Activated T-helper 1 cell treated with anti-CD3 and anti-CD28 coated beads, Interleukin-2, amount 50 U/mL, for 16 hours (primary cell): ENCODE results near the gene CORO2B.
A peak's percentile ranks its signal among the peaks of the same experiment; 100 is the strongest.

ENCODE experiments used
- DNase-seq, 2 donors: peaks; one replicate each; pipeline ENCODE4 v3.0.0-alpha.2; 2020; ENCODE audit warnings: low read depth in 1 of 2, low spot score in 1 of 2

Gene CORO2B, protein sequence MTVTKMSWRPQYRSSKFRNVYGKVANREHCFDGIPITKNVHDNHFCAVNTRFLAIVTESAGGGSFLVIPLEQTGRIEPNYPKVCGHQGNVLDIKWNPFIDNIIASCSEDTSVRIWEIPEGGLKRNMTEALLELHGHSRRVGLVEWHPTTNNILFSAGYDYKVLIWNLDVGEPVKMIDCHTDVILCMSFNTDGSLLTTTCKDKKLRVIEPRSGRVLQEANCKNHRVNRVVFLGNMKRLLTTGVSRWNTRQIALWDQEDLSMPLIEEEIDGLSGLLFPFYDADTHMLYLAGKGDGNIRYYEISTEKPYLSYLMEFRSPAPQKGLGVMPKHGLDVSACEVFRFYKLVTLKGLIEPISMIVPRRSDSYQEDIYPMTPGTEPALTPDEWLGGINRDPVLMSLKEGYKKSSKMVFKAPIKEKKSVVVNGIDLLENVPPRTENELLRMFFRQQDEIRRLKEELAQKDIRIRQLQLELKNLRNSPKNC

DNA sequence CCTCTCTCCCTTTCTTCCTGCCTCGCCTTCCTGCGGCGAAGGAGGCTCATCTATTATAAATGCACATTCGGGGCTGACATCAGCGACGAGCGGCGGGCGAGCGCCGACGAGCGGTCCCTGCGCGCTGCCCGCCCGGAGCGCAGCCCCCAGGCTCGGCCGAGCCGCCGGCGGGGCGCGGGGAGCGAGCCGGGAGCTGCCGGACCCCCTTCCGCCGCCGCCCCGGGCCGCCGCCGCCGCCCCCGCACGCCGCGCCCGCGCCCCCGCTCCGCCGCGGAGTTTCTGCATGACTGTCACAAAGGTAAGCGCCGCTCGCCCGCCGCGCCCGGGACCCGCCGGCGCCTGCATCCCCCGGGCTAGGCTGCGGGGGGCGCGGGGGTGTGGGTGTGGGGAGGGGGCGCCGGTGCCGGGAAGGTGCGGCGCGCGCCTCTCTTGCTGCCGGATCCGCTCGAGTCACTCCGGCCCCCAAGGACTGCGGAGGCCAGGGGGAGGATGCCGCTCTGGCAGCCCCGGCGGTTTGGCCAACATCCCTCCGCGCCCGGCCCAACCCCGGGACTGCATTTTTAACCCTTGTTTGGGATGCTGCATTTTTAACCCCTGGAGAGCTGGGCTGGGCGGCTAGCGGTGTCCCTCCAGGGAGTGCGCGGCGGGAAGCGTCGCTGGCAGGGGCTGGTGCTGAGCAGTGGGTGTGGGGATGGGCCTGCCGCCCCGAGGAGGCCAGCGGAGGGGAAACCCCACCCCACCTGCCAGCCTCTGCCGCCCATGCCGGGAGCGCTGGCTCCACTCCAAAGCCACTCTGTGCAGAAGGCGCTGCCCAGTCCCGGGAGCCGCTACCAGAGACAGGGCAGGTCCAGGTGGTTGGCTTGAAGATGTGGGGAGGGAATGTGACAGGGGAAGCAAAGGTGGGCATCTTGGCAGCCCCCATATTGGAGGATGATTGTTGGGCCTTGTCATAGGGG lies at the start of gene CORO2B:
Gene CORO2B, plus strand, starts transcription at position 14 of the 956 bp plus-strand sequence. Its CDS starts 270 bp downstream, at position 284.
- DNase-seq: no peak

DNA sequence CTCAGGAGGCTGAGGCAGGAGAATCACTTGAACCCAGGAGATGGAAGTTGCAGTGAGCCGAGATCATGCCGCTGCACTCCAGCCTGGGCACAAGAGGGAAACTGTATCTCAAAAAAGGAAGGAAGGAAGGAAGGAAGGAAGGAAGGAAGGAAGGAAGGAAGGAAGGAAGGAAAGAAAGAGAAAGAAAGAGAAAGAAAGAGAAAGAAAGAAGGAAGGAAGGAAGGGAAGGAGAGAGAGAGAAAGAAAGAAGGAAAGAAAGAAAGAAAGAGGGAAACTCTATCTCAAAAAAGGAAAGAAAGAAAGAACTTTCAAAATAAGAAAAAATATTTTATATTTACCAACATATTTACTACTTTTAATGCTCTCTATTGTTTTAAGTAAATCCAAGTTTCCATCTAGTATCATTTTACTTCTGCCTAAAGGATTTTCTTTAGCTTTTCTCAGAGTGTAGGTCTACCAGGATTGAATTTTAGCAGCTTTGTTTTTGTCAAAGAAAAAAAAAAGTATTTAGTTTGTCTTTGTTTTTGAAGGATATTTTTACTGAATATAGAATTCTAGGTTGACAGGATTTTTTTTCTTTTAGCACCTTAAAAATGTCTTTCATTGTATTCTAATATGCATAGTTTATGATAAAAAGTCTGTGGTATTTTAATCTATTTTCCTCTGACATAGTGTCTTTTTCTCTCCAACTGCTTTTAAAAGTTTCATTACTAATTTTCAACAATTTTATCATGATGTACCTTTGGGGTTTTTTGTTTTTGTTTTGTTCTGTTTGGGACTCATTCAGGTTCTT lies 47.2 kb upstream of the CORO2B start:
- DNase-seq: no peak

GRCh38 chr15:68536331-68537095 lies 42.3 kb upstream of the CORO2B start:
- DNase-seq: no peak

GRCh38 chr15:68537097-68537496 lies 41.7 kb upstream of the CORO2B start:
- no peak for DNase-seq

DNA sequence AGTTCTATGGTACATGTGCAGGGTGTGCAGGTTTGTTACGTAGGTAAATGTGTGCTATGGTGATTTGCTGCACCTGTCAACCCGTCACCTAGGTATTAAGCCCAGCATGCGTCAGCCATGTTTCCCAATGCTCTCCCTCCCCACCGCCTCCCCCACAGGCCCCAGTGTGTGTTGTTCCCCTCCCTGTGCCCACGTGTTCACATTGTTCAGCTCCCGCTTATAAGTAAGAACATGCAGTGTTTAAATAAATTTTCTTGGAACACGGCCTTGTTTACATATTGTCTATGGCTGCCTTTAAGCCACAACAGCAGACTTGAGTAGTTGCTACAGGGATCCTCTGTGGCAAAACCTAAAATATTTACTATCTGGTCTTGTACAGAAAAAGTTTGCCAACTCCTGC lies 41.3 kb upstream of the CORO2B start:
- no peak for DNase-seq

- DNase-seq: no peak
These were observed 40.5 kb upstream of the CORO2B start for GRCh38 chr15:68538311-68538710.

GRCh38 chr15:68541743-68542142 lies 37.0 kb upstream of the CORO2B start:
- DNase-seq: no peak

DNA sequence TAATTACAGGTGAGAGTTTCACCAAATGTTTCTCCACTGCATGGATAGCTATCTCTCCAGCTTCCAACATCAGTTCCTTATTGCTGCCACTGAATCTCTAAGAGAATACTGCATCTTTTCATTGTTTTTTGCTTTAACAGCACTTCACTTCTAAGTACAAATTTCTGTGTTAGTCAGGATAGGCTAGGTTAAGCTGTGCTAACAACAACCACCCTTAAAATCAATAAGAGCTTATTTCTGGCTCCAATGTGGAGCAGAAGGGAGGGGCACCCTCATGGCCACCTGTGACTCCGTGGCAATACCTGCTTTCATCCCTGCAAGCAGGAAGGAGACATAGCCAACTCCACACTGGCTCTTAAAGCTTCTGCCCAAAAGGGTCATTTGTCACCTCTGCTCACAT lies 36.4 kb upstream of the CORO2B start:
- DNase-seq: no peak

- DNase-seq: no peak
These were observed 36.0 kb upstream of the CORO2B start for GRCh38 chr15:68542771-68543164.

- DNase-seq: no peak
These were observed 35.4 kb upstream of the CORO2B start for GRCh38 chr15:68543165-68544008.

- DNase-seq: no peak
These were observed 32.5 kb upstream of the CORO2B start for GRCh38 chr15:68546318-68546717.

DNA sequence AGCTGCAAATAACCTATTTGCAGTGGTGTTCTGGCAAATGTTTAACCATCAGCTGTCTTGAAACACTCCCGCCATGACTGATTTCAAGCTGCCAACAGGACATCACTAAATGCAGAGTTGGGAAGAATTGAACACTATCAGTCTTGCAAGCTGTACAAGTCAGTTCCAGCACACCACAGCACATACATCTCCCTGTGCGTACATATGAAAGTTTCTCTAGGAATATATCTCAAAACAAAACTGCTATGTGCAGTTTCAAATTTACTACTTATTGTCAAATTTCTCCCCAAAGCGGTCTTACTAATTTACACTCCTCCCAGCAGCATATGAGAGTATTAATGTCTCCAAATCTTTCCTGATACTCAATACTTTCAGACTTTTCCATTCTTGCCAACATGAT lies 30.4 kb upstream of the CORO2B start:
- no peak for DNase-seq

DNA sequence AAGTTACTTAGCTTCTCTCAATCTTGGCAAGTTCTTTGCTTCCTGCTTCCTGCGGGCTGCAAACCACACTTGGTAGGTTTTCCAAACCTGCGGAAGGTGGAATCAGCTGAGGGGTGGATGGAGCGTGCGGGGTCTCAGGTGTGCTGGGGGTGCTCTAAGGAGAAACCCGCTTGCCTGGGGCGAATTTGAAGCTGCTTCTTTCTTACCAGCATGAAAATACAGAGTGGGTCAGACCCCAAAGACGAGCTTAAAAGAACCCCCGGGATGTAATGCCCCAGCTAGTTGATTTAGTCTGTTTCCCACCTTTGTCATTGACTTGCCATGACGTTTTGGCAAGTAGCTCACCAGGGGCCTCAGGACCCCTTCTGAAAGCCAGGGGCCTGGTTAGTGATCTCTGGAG lies 28.8 kb upstream of the CORO2B start:
- DNase-seq: no peak

DNA sequence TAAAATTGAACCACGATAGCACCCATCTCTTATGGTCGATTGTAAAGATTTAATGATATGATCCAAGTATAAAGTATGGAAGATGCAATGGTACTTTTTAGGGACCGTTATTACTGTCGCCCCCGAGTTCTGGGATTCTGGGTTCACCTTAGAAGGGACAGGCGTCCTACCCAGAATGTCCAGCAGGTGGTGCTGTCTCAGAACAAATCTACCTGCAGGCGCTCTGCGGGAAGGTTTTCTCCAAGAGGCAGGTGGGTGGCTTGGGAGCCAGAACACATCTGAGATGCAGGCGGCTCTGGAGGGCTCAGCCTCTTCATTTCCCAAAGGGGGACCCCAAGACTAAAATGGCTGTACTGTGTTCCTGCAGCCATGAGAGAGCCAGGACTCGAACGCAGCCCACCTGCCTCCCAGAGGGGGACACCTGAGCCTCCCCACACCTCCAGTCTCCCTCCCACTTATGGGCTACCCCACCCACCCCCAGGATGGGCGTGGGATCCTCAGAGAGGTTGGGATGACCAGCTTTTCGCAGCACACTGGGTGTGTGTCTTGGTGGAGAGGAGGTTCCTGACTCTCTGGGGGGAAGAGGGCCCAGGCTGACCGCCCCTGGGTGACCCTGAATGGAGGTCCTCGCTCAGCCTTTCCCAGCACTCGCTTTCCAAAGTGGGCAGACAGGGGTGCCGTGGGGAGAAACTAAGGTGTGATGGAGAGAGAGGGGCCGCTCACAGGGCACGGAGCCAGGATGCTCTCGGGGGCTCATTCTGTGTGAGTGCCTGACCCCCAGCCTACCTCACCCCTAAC lies 28.1 kb upstream of the CORO2B start:
- DNase-seq: peak; percentile 53 to 68

- DNase-seq: no peak
These were observed 27.5 kb upstream of the CORO2B start for GRCh38 chr15:68551296-68551635.

GRCh38 chr15:68552344-68552743 lies 26.4 kb upstream of the CORO2B start:
- no peak for DNase-seq

- DNase-seq: no peak
These were observed 26.0 kb upstream of the CORO2B start for GRCh38 chr15:68552773-68553172.

DNA sequence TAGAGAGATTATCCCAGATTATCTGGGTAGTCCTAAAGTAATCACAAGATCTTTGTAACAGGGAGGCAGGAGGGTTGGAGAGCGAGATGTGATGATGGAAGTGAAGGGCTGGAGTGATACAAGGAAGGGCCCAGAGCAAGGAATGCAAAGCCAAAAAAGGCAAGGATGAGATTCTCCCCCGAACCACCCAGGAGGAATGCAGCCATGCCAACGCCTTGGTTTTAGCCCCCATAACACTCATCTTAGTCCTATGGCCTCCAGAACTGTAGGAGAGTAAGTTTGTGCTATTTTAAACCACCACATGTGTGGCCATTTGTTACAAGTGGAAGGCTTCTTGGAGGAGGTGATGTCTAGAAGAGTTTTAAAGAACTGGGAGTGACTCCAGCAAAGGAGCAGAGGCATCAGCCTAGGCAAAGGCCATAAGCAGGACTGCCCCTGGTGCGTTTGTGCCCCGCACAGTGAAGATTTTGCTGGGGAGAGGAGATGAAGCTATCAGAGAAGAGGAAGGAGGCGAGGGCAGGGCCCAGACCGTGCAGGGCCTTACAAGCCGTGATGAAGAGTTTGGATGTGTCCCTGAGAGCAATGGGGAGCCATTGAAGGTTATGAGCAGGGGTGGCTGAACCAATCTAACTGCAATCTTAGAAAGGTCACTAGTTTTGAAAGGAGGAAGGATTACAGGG lies 25.3 kb upstream of the CORO2B start:
- DNase-seq: no peak
